ENCODE results near the gene SLC25A21. TPM values are rescaled to one million over a fixed set of nuclear protein-coding genes. Genes with fewer than 3 reads are reported as not detected.
A peak's percentile ranks its signal among the peaks of the same experiment; 100 is the strongest.

The SLC25A21 gene
- total and polyA plus RNA-seq, 2 experiments from 2014 or later = 10.6 to 12.1 TPM

DNA sequence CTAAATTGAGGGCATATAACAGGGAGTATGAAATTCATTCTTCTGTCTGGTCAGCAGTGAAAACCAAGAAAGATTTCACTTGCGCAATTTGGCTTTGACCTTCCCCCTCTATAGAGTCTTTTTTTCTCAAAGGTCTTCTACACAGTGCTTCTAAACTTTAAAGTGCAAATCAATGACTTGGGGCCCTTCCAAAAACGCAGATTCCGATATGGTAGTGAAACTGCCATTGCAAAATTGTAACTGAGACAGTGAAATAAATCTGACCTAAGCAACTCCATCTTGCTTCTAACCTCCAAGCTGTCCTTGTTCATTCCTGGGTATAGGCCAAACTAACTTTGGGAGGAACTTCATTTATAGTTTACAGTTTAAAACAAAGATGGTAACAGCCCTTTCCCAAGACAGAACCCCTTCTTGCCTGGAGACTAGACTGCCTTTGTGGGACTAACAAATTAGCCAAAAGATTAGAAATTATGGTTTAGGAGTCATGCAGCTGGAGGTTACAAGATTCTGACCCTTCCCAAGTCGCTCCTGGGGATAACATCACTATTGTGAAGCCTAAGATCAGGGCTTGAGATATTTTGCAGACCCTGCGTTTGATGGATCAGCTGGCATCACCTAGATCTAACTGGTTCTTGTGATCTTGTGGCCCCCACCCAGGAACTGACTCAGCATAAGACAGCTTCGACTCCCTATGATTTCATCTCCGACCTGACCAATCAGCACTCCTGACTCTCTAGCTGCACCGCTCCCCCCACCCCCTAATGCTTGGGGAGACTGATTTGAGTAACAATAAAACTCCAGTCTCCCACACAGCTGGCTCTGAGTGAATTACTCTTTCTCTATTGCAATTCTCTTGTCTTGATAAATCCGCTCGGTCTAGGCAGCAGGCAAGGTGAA lies 5.0 kb downstream of the SLC25A21 start:
- H3K9me3 Mint-ChIP-seq = peaks cover 1% of the 10 kb centered on the region; the same call in 2 of the 3 replicates
- H3F3A ChIP-seq (replicated peaks; ENCODE audit: low read depth) = no peaks in the 10 kb centered on the region
- H3K4me3 ChIP-seq = no peak overlapping the region
- H3K27me3 Mint-ChIP-seq (ENCODE audit: insufficient read depth, low read depth, poor library complexity) = peaks cover 8% of the 10 kb centered on the region
- peaks cover 43% of the 10 kb centered on the region for H3K4me1 Mint-ChIP-seq
- peak overlapping the region; percentile 37; the same call in 1 of the 2 replicates for H3K4me2 ChIP-seq
- TF ChIP-seq, protein P1, sequence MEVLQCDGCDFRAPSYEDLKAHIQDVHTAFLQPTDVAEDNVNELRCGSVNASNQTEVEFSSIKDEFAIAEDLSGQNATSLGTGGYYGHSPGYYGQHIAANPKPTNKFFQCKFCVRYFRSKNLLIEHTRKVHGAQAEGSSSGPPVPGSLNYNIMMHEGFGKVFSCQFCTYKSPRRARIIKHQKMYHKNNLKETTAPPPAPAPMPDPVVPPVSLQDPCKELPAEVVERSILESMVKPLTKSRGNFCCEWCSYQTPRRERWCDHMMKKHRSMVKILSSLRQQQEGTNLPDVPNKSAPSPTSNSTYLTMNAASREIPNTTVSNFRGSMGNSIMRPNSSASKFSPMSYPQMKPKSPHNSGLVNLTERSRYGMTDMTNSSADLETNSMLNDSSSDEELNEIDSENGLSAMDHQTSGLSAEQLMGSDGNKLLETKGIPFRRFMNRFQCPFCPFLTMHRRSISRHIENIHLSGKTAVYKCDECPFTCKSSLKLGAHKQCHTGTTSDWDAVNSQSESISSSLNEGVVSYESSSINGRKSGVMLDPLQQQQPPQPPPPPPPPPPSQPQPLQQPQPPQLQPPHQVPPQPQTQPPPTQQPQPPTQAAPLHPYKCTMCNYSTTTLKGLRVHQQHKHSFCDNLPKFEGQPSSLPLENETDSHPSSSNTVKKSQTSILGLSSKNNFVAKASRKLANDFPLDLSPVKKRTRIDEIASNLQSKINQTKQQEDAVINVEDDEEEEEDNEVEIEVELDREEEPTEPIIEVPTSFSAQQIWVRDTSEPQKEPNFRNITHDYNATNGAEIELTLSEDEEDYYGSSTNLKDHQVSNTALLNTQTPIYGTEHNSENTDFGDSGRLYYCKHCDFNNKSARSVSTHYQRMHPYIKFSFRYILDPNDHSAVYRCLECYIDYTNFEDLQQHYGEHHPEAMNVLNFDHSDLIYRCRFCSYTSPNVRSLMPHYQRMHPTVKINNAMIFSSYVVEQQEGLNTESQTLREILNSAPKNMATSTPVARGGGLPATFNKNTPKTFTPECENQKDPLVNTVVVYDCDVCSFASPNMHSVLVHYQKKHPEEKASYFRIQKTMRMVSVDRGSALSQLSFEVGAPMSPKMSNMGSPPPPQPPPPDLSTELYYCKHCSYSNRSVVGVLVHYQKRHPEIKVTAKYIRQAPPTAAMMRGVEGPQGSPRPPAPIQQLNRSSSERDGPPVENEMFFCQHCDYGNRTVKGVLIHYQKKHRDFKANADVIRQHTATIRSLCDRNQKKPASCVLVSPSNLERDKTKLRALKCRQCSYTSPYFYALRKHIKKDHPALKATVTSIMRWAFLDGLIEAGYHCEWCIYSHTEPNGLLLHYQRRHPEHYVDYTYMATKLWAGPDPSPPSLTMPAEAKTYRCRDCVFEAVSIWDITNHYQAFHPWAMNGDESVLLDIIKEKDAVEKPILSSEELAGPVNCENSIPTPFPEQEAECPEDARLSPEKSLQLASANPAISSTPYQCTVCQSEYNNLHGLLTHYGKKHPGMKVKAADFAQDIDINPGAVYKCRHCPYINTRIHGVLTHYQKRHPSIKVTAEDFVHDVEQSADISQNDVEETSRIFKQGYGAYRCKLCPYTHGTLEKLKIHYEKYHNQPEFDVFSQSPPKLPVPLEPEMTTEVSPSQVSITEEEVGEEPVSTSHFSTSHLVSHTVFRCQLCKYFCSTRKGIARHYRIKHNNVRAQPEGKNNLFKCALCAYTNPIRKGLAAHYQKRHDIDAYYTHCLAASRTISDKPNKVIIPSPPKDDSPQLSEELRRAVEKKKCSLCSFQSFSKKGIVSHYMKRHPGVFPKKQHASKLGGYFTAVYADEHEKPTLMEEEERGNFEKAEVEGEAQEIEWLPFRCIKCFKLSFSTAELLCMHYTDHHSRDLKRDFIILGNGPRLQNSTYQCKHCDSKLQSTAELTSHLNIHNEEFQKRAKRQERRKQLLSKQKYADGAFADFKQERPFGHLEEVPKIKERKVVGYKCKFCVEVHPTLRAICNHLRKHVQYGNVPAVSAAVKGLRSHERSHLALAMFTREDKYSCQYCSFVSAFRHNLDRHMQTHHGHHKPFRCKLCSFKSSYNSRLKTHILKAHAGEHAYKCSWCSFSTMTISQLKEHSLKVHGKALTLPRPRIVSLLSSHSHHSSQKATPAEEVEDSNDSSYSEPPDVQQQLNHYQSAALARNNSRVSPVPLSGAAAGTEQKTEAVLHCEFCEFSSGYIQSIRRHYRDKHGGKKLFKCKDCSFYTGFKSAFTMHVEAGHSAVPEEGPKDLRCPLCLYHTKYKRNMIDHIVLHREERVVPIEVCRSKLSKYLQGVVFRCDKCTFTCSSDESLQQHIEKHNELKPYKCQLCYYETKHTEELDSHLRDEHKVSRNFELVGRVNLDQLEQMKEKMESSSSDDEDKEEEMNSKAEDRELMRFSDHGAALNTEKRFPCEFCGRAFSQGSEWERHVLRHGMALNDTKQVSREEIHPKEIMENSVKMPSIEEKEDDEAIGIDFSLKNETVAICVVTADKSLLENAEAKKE (CRISPR knock-in tag; IDR thresholded peaks at IDR 0.05) = peak; percentile 63; the same call in 1 of the 2 replicates
- TF ChIP-seq EZH2 (IDR thresholded peaks at IDR 0.05; ENCODE audit: low read depth, unreplicated experiment) (no peak), STAT1 (IDR thresholded peaks at IDR 0.05; ENCODE audit: unreplicated experiment) (no peak), CREB1 (CRISPR knock-in tag; IDR thresholded peaks at IDR 0.05; ENCODE audit: low read depth) (peak; percentile 46), ZNF114 (CRISPR knock-in tag; IDR thresholded peaks at IDR 0.05) (0 out of 2 replicates have a peak, but pooled peaks have one; percentile 50), POLR2AphosphoS5 (IDR thresholded peaks at IDR 0.05; ENCODE audit: low read depth) (peak; percentile 26; the same call in 1 of the 2 replicates)
- TF ChIP-seq, protein P2, sequence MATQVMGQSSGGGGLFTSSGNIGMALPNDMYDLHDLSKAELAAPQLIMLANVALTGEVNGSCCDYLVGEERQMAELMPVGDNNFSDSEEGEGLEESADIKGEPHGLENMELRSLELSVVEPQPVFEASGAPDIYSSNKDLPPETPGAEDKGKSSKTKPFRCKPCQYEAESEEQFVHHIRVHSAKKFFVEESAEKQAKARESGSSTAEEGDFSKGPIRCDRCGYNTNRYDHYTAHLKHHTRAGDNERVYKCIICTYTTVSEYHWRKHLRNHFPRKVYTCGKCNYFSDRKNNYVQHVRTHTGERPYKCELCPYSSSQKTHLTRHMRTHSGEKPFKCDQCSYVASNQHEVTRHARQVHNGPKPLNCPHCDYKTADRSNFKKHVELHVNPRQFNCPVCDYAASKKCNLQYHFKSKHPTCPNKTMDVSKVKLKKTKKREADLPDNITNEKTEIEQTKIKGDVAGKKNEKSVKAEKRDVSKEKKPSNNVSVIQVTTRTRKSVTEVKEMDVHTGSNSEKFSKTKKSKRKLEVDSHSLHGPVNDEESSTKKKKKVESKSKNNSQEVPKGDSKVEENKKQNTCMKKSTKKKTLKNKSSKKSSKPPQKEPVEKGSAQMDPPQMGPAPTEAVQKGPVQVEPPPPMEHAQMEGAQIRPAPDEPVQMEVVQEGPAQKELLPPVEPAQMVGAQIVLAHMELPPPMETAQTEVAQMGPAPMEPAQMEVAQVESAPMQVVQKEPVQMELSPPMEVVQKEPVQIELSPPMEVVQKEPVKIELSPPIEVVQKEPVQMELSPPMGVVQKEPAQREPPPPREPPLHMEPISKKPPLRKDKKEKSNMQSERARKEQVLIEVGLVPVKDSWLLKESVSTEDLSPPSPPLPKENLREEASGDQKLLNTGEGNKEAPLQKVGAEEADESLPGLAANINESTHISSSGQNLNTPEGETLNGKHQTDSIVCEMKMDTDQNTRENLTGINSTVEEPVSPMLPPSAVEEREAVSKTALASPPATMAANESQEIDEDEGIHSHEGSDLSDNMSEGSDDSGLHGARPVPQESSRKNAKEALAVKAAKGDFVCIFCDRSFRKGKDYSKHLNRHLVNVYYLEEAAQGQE (IDR thresholded peaks at IDR 0.05; ENCODE audit: unreplicated experiment) = no peak
- no peaks in the 10 kb centered on the region for H3K36me3 ChIP-seq (ENCODE audit: insufficient read depth)
- no peaks in the 10 kb centered on the region for H3K27me3 ChIP-seq (ENCODE audit: insufficient read depth)
- H2AFZ ChIP-seq = no peak overlapping the region
- DNase-seq (ENCODE audit: low spot score) = peak; percentile 91
- H3K27ac ChIP-seq (ENCODE audit: low read depth) = peak overlapping the region; percentile 93
- peaks cover 26% of the 10 kb centered on the region for H3K4me1 ChIP-seq (ENCODE audit: insufficient read depth)
- no peaks in the 10 kb centered on the region for H3K9me2 ChIP-seq (ENCODE audit: insufficient read depth)
- H3K79me2 ChIP-seq (replicated peaks; ENCODE audit: insufficient read depth) = no peaks in the 10 kb centered on the region; the same call in 1 of the 2 replicates
- H3K4me3 Mint-ChIP-seq = peak overlapping the region; percentile 7; the same call in 1 of the 3 replicates
- peak; percentile 60 for ATAC-seq
- no peaks in the 10 kb centered on the region for H4K20me1 ChIP-seq (replicated peaks; ENCODE audit: insufficient read depth)
- peaks cover 5% of the 10 kb centered on the region for H3K36me3 Mint-ChIP-seq (ENCODE audit: low read depth)
- peak overlapping the region; percentile 85 for H3K27ac Mint-ChIP-seq

Data from GM23338 (cell line).